C4-2B (cell line): ENCODE data around the gene CDKL1.

Experiments used
- CTCF ChIP-seq: fragments of 450-650 bp; conservative IDR thresholded peaks from 2 replicates; pipeline ENCODE4 v1.5.1; 2017; ENCODE audit warnings: mild to moderate bottlenecking
- ZFX ChIP-seq: fragments of 450-650 bp; IDR thresholded peaks from 2 replicates; pipeline ENCODE4 v1.6.1; 2017

GRCh38 chr14:50425105-50425504 is 28.4 kb upstream of the CDKL1 start:
- TF ChIP-seq CTCF: no peak
- no peak for TF ChIP-seq ZFX
